ENCODE measurements around the gene ASXL3. TPM values are rescaled to one million over a fixed set of nuclear protein-coding genes. Genes with fewer than 3 reads are reported as not detected.

The ASXL3 gene
- total RNA-seq: not detected

GRCh38 chr18:33577685-33578517 is at the start of gene ASXL3:
ASXL3 (plus strand) TSS chr18:33578219; CDS start chr18:33578632, 413 bp downstream.
- no peak for DNase-seq (ENCODE audit: low spot score in 2 of 2)
- H3K27ac Mint-ChIP-seq: no peak within 1 kb of the TSS
- peaks cover 0 to 8% of the 10 kb centered on the region in 2 donors for H3K9me3 Mint-ChIP-seq
- ATAC-seq: no peak
- peaks cover 7 to 12% of the 10 kb centered on the region in 2 donors for H3K36me3 Mint-ChIP-seq

- Mint-ChIP-seq H3K9me3 (peaks cover 24 to 36% of the 10 kb centered on the region in 2 donors), H3K27ac (no peak overlapping the region), H3K36me3 (peaks cover 0 to 5% of the 10 kb centered on the region in 2 donors)
- DNase-seq (ENCODE audit: low spot score in 2 of 2): no peak
- no peak for ATAC-seq
These were observed 45.0 kb upstream of the ASXL3 start for GRCh38 chr18:33532978-33533377.

- Mint-ChIP-seq H3K27ac (no peak overlapping the region), H3K9me3 (peaks cover 13 to 16% of the 10 kb centered on the region in 2 donors), H3K36me3 (peaks cover 0 to 2% of the 10 kb centered on the region in 2 donors)
- DNase-seq (ENCODE audit: low spot score in 2 of 2) (no peak), ATAC-seq (no peak)
These were observed 41.1 kb upstream of the ASXL3 start for GRCh38 chr18:33536904-33537303.

GRCh38 chr18:33538418-33539042 is 39.5 kb upstream of the ASXL3 start:
- Mint-ChIP-seq H3K9me3 (peaks cover 12 to 22% of the 10 kb centered on the region in 2 donors), H3K27ac (no peak overlapping the region), H3K36me3 (no peaks in the 10 kb centered on the region)
- no peak for DNase-seq (ENCODE audit: low spot score in 2 of 2)
- ATAC-seq: no peak

- H3K27ac Mint-ChIP-seq: no peak overlapping the region
- no peak for DNase-seq (ENCODE audit: low spot score in 2 of 2)
- no peaks in the 10 kb centered on the region for H3K36me3 Mint-ChIP-seq
- peaks cover 3 to 24% of the 10 kb centered on the region in 2 donors for H3K9me3 Mint-ChIP-seq
- no peak for ATAC-seq
These were observed 37.6 kb upstream of the ASXL3 start for GRCh38 chr18:33540392-33540791.

- Mint-ChIP-seq H3K9me3 (peaks cover 3 to 22% of the 10 kb centered on the region in 2 donors), H3K36me3 (no peaks in the 10 kb centered on the region), H3K27ac (no peak overlapping the region)
- ATAC-seq: no peak
- no peak for DNase-seq (ENCODE audit: low spot score in 2 of 2)
These were observed 36.7 kb upstream of the ASXL3 start for GRCh38 chr18:33541316-33541715.

- no peak for ATAC-seq
- H3K9me3 Mint-ChIP-seq: peaks cover 2 to 10% of the 10 kb centered on the region in 2 donors
- H3K36me3 Mint-ChIP-seq: no peaks in the 10 kb centered on the region
- no peak overlapping the region for H3K27ac Mint-ChIP-seq
- DNase-seq (ENCODE audit: low spot score in 2 of 2): no peak
These were observed 21.2 kb upstream of the ASXL3 start for GRCh38 chr18:33556846-33557245.

GRCh38 chr18:33557706-33558105 is 20.3 kb upstream of the ASXL3 start:
- DNase-seq (ENCODE audit: low spot score in 2 of 2) (no peak), ATAC-seq (no peak)
- Mint-ChIP-seq H3K36me3 (no peaks in the 10 kb centered on the region), H3K27ac (no peak overlapping the region), H3K9me3 (peaks cover 4 to 10% of the 10 kb centered on the region in 2 donors)

- DNase-seq (ENCODE audit: low spot score in 2 of 2) (no peak), ATAC-seq (no peak)
- H3K9me3 Mint-ChIP-seq: peaks cover 4 to 10% of the 10 kb centered on the region in 2 donors
- H3K36me3 Mint-ChIP-seq: no peaks in the 10 kb centered on the region
- H3K27ac Mint-ChIP-seq: no peak overlapping the region
These were observed 19.5 kb upstream of the ASXL3 start for GRCh38 chr18:33558529-33558928.

- ATAC-seq: no peak
- peaks cover 4 to 10% of the 10 kb centered on the region in 2 donors for H3K9me3 Mint-ChIP-seq
- H3K36me3 Mint-ChIP-seq: no peaks in the 10 kb centered on the region
- DNase-seq (ENCODE audit: low spot score in 2 of 2): no peak
- no peak overlapping the region for H3K27ac Mint-ChIP-seq
These were observed 17.2 kb upstream of the ASXL3 start for GRCh38 chr18:33560686-33561370.

GRCh38 chr18:33562741-33563140 is 15.3 kb upstream of the ASXL3 start:
- no peak for DNase-seq (ENCODE audit: low spot score in 2 of 2)
- Mint-ChIP-seq H3K36me3 (peaks cover 0 to 5% of the 10 kb centered on the region in 2 donors), H3K27ac (no peak overlapping the region), H3K9me3 (peaks cover 10 to 11% of the 10 kb centered on the region in 2 donors)
- ATAC-seq: no peak

GRCh38 chr18:33567705-33568104 is 10.3 kb upstream of the ASXL3 start:
- no peak overlapping the region for H3K27ac Mint-ChIP-seq
- peaks cover 0 to 5% of the 10 kb centered on the region in 2 donors for H3K36me3 Mint-ChIP-seq
- DNase-seq (ENCODE audit: low spot score in 2 of 2): no peak
- no peak for ATAC-seq
- H3K9me3 Mint-ChIP-seq: peaks cover 7 to 15% of the 10 kb centered on the region in 2 donors

- no peak for DNase-seq (ENCODE audit: low spot score in 2 of 2)
- peaks cover 11 to 13% of the 10 kb centered on the region in 2 donors for H3K9me3 Mint-ChIP-seq
- ATAC-seq: no peak
- H3K27ac Mint-ChIP-seq: no peak overlapping the region
- H3K36me3 Mint-ChIP-seq: peaks cover 0 to 10% of the 10 kb centered on the region in 2 donors
These were observed 5.8 kb upstream of the ASXL3 start for GRCh38 chr18:33571998-33572787.

GRCh38 chr18:33573193-33573592 is 4.8 kb upstream of the ASXL3 start:
- H3K36me3 Mint-ChIP-seq: peaks cover 7 to 12% of the 10 kb centered on the region in 2 donors
- H3K27ac Mint-ChIP-seq: no peak overlapping the region
- ATAC-seq (no peak), DNase-seq (ENCODE audit: low spot score in 2 of 2) (no peak)
- peaks cover 7 to 8% of the 10 kb centered on the region in 2 donors for H3K9me3 Mint-ChIP-seq

- Mint-ChIP-seq H3K9me3 (peaks cover 7 to 8% of the 10 kb centered on the region in 2 donors), H3K27ac (no peak overlapping the region), H3K36me3 (peaks cover 7 to 12% of the 10 kb centered on the region in 2 donors)
- DNase-seq (ENCODE audit: low spot score in 2 of 2) (no peak), ATAC-seq (no peak)
These were observed 2.6 kb upstream of the ASXL3 start for GRCh38 chr18:33575451-33575850.

GRCh38 chr18:33576999-33577646 is 896 bp upstream of the ASXL3 start:
- H3K27ac Mint-ChIP-seq: no peak overlapping the region
- peaks cover 6 to 8% of the 10 kb centered on the region in 2 donors for H3K9me3 Mint-ChIP-seq
- ATAC-seq (no peak), DNase-seq (ENCODE audit: low spot score in 2 of 2) (no peak)
- H3K36me3 Mint-ChIP-seq: peaks cover 7 to 12% of the 10 kb centered on the region in 2 donors
